ENCODE data around the gene GALNT17.

GALNT17 gene

DNA sequence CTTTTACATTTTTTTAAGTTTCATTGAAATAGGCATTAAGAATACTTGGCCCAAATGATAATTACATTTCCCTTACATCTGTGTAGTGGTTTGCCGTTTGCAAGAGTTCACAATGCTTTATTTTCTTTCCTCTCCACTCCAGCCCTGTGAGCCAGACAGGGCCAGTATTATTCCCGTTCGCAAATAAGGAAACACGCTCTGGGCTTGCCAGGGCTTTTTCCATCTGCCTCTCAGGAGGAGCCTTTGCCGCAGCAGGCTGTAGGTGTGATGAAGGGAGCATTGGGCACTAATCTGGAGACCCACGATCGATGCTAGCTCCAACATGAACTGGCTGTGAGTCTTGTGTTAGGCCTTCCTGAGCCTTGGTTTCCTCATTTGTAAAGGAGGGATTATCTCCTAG, 154.4 kb downstream of the GALNT17 start:
- no peaks in the 10 kb centered on the region for H3K36me3 ChIP-seq (ENCODE audit: control insufficient read depth in 5 of 5, insufficient read depth in 5 of 5, low read length in 5 of 5)
- H3K4me1 ChIP-seq (ENCODE audit: control insufficient read depth in 5 of 5, insufficient read depth in 5 of 5, low read length in 5 of 5): no peaks in the 10 kb centered on the region
- H3K27ac ChIP-seq (ENCODE audit: low read depth, low read length): no peak overlapping the region
- no peak overlapping the region for H3K4me3 ChIP-seq (ENCODE audit: low read depth in 1 of 5, low read length in 5 of 5)
- H3K9ac ChIP-seq (ENCODE audit: low read length in 5 of 5): no peak overlapping the region
- H3K9me3 ChIP-seq (ENCODE audit: control insufficient read depth in 5 of 5, low read length in 5 of 5): no peaks in the 10 kb centered on the region
- no peaks in the 10 kb centered on the region for H3K27me3 ChIP-seq (ENCODE audit: control insufficient read depth in 5 of 5, insufficient read depth in 4 of 5, low read length in 5 of 5)

GRCh38 chr7:71286924-71287323, 155.0 kb downstream of the GALNT17 start:
- Histone ChIP-seq H3K27ac (ENCODE audit: low read depth, low read length) (no peak overlapping the region), H3K4me3 (ENCODE audit: low read depth in 1 of 5, low read length in 5 of 5) (no peak overlapping the region), H3K27me3 (ENCODE audit: control insufficient read depth in 5 of 5, insufficient read depth in 4 of 5, low read length in 5 of 5) (no peaks in the 10 kb centered on the region), H3K36me3 (ENCODE audit: control insufficient read depth in 5 of 5, insufficient read depth in 5 of 5, low read length in 5 of 5) (no peaks in the 10 kb centered on the region), H3K4me1 (ENCODE audit: control insufficient read depth in 5 of 5, insufficient read depth in 5 of 5, low read length in 5 of 5) (no peaks in the 10 kb centered on the region), H3K9ac (ENCODE audit: low read length in 5 of 5) (no peak overlapping the region), H3K9me3 (ENCODE audit: control insufficient read depth in 5 of 5, low read length in 5 of 5) (no peaks in the 10 kb centered on the region)

- Histone ChIP-seq H3K27ac (ENCODE audit: low read depth, low read length) (no peak overlapping the region), H3K9me3 (ENCODE audit: control insufficient read depth in 5 of 5, low read length in 5 of 5) (no peaks in the 10 kb centered on the region), H3K4me3 (ENCODE audit: low read depth in 1 of 5, low read length in 5 of 5) (no peak overlapping the region), H3K36me3 (ENCODE audit: control insufficient read depth in 5 of 5, insufficient read depth in 5 of 5, low read length in 5 of 5) (no peaks in the 10 kb centered on the region), H3K4me1 (ENCODE audit: control insufficient read depth in 5 of 5, insufficient read depth in 5 of 5, low read length in 5 of 5) (no peaks in the 10 kb centered on the region), H3K9ac (ENCODE audit: low read length in 5 of 5) (no peak overlapping the region), H3K27me3 (ENCODE audit: control insufficient read depth in 5 of 5, insufficient read depth in 4 of 5, low read length in 5 of 5) (no peaks in the 10 kb centered on the region)
Observed at GRCh38 chr7:71290452-71290851, 158.5 kb downstream of the GALNT17 start.

- Histone ChIP-seq H3K4me3 (ENCODE audit: low read depth in 1 of 5, low read length in 5 of 5) (no peak overlapping the region), H3K27ac (ENCODE audit: low read depth, low read length) (no peak overlapping the region), H3K9me3 (ENCODE audit: control insufficient read depth in 5 of 5, low read length in 5 of 5) (no peaks in the 10 kb centered on the region), H3K27me3 (ENCODE audit: control insufficient read depth in 5 of 5, insufficient read depth in 4 of 5, low read length in 5 of 5) (no peaks in the 10 kb centered on the region), H3K36me3 (ENCODE audit: control insufficient read depth in 5 of 5, insufficient read depth in 5 of 5, low read length in 5 of 5) (no peaks in the 10 kb centered on the region), H3K9ac (ENCODE audit: low read length in 5 of 5) (no peak overlapping the region), H3K4me1 (ENCODE audit: control insufficient read depth in 5 of 5, insufficient read depth in 5 of 5, low read length in 5 of 5) (no peaks in the 10 kb centered on the region)
Observed at GRCh38 chr7:71298378-71298777, 166.4 kb downstream of the GALNT17 start.

GRCh38 chr7:71300086-71300485, 168.1 kb downstream of the GALNT17 start:
- Histone ChIP-seq H3K4me3 (ENCODE audit: low read depth in 1 of 5, low read length in 5 of 5) (no peak overlapping the region), H3K36me3 (ENCODE audit: control insufficient read depth in 5 of 5, insufficient read depth in 5 of 5, low read length in 5 of 5) (no peaks in the 10 kb centered on the region), H3K9me3 (ENCODE audit: control insufficient read depth in 5 of 5, low read length in 5 of 5) (no peaks in the 10 kb centered on the region), H3K27ac (ENCODE audit: low read depth, low read length) (no peak overlapping the region), H3K4me1 (ENCODE audit: control insufficient read depth in 5 of 5, insufficient read depth in 5 of 5, low read length in 5 of 5) (no peaks in the 10 kb centered on the region), H3K9ac (ENCODE audit: low read length in 5 of 5) (no peak overlapping the region), H3K27me3 (ENCODE audit: control insufficient read depth in 5 of 5, insufficient read depth in 4 of 5, low read length in 5 of 5) (no peaks in the 10 kb centered on the region)

- Histone ChIP-seq H3K27me3 (ENCODE audit: control insufficient read depth in 5 of 5, insufficient read depth in 4 of 5, low read length in 5 of 5) (no peaks in the 10 kb centered on the region), H3K27ac (ENCODE audit: low read depth, low read length) (no peak overlapping the region), H3K36me3 (ENCODE audit: control insufficient read depth in 5 of 5, insufficient read depth in 5 of 5, low read length in 5 of 5) (no peaks in the 10 kb centered on the region)
Observed at GRCh38 chr7:71300603-71301002, 168.7 kb downstream of the GALNT17 start.

GRCh38 chr7:71301167-71301566, 169.2 kb downstream of the GALNT17 start:
- H3K27me3 ChIP-seq (ENCODE audit: control insufficient read depth in 5 of 5, insufficient read depth in 4 of 5, low read length in 5 of 5): no peaks in the 10 kb centered on the region
- H3K36me3 ChIP-seq (ENCODE audit: control insufficient read depth in 5 of 5, insufficient read depth in 5 of 5, low read length in 5 of 5): no peaks in the 10 kb centered on the region
- H3K4me3 ChIP-seq (ENCODE audit: low read depth in 1 of 5, low read length in 5 of 5): no peak overlapping the region
- no peak overlapping the region for H3K27ac ChIP-seq (ENCODE audit: low read depth, low read length)
- H3K4me1 ChIP-seq (ENCODE audit: control insufficient read depth in 5 of 5, insufficient read depth in 5 of 5, low read length in 5 of 5): no peaks in the 10 kb centered on the region
- no peak overlapping the region for H3K9ac ChIP-seq (ENCODE audit: low read length in 5 of 5)
- H3K9me3 ChIP-seq (ENCODE audit: control insufficient read depth in 5 of 5, low read length in 5 of 5): no peaks in the 10 kb centered on the region

More at GRCh38 chr7:71300603-71301002, 168.7 kb downstream of the GALNT17 start:
- Histone ChIP-seq H3K9me3 (ENCODE audit: control insufficient read depth in 5 of 5, low read length in 5 of 5) (no peaks in the 10 kb centered on the region), H3K4me3 (ENCODE audit: low read depth in 1 of 5, low read length in 5 of 5) (no peak overlapping the region), H3K9ac (ENCODE audit: low read length in 5 of 5) (no peak overlapping the region), H3K4me1 (ENCODE audit: control insufficient read depth in 5 of 5, insufficient read depth in 5 of 5, low read length in 5 of 5) (no peaks in the 10 kb centered on the region)

- Histone ChIP-seq H3K27me3 (ENCODE audit: control insufficient read depth in 5 of 5, insufficient read depth in 4 of 5, low read length in 5 of 5) (no peaks in the 10 kb centered on the region), H3K9me3 (ENCODE audit: control insufficient read depth in 5 of 5, low read length in 5 of 5) (no peaks in the 10 kb centered on the region), H3K36me3 (ENCODE audit: control insufficient read depth in 5 of 5, insufficient read depth in 5 of 5, low read length in 5 of 5) (no peaks in the 10 kb centered on the region), H3K9ac (ENCODE audit: low read length in 5 of 5) (no peak overlapping the region), H3K4me1 (ENCODE audit: control insufficient read depth in 5 of 5, insufficient read depth in 5 of 5, low read length in 5 of 5) (no peaks in the 10 kb centered on the region), H3K4me3 (ENCODE audit: low read depth in 1 of 5, low read length in 5 of 5) (no peak overlapping the region), H3K27ac (ENCODE audit: low read depth, low read length) (no peak overlapping the region)
Observed at GRCh38 chr7:71303566-71303965, 171.6 kb downstream of the GALNT17 start.

DNA sequence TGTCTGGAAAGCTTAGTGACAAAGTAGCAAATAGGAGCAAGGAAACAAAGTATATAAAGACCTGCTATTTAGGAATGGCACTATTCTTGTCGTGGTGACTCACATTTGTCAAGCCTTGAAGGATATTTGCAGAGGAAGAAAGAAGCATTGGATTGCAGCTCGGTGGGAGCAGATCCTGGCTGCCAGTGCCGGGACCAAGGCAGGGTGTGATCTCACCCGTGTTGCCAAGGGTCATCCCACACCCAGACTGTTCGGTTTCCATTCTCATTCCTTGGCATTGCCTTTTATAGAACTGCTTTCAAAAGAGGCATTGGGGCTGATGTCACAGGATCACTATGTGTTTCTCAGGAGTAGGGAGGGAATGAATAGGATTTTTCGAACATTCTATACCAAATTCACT, 176.2 kb downstream of the GALNT17 start:
- no peak overlapping the region for H3K9ac ChIP-seq (ENCODE audit: low read length in 5 of 5)
- no peak overlapping the region for H3K4me3 ChIP-seq (ENCODE audit: low read depth in 1 of 5, low read length in 5 of 5)
- H3K36me3 ChIP-seq (ENCODE audit: control insufficient read depth in 5 of 5, insufficient read depth in 5 of 5, low read length in 5 of 5): no peaks in the 10 kb centered on the region
- H3K27ac ChIP-seq (ENCODE audit: low read depth, low read length): no peak overlapping the region
- H3K27me3 ChIP-seq (ENCODE audit: control insufficient read depth in 5 of 5, insufficient read depth in 4 of 5, low read length in 5 of 5): no peaks in the 10 kb centered on the region
- H3K9me3 ChIP-seq (ENCODE audit: control insufficient read depth in 5 of 5, low read length in 5 of 5): peaks cover 0 to 3% (median 0%) of the 10 kb centered on the region in 5 donors
- no peaks in the 10 kb centered on the region for H3K4me1 ChIP-seq (ENCODE audit: control insufficient read depth in 5 of 5, insufficient read depth in 5 of 5, low read length in 5 of 5)

DNA sequence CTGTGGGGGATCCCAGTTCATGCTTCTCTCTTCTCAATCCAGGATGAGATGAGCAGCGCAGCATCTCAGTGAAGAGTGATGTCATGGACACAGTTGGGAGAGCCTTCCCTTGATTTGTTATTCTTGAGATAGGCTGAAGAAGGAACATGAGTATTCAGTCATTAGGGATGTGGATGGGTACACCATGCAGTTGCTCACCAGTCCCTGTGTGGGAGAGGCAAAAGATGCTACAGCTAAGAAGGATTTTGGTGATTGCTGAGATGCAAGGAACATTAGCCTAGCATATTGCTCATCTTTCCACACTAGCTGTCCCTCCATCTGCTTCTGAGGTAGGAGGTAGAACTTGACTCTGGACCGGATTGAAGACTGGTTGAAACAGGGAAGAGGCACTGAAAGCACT, 179.6 kb downstream of the GALNT17 start:
- H3K27me3 ChIP-seq (ENCODE audit: control insufficient read depth in 5 of 5, insufficient read depth in 4 of 5, low read length in 5 of 5): no peaks in the 10 kb centered on the region
- H3K9ac ChIP-seq (ENCODE audit: low read length in 5 of 5): no peak overlapping the region
- no peak overlapping the region for H3K4me3 ChIP-seq (ENCODE audit: low read depth in 1 of 5, low read length in 5 of 5)
- H3K36me3 ChIP-seq (ENCODE audit: control insufficient read depth in 5 of 5, insufficient read depth in 5 of 5, low read length in 5 of 5): no peaks in the 10 kb centered on the region
- no peak overlapping the region for H3K27ac ChIP-seq (ENCODE audit: low read depth, low read length)
- no peaks in the 10 kb centered on the region for H3K4me1 ChIP-seq (ENCODE audit: control insufficient read depth in 5 of 5, insufficient read depth in 5 of 5, low read length in 5 of 5)
- peaks cover 0 to 9% (median 7%) of the 10 kb centered on the region in 5 donors for H3K9me3 ChIP-seq (ENCODE audit: control insufficient read depth in 5 of 5, low read length in 5 of 5)

Data from subcutaneous abdominal adipose tissue (tissue), 5 donors.